HG03066 (cell line): Measurements from ENCODE around the gene CNIH3.
"Not testable (repeated sequence)": the region's sequence is repeated elsewhere in the genome, so short reads cannot be mapped to it uniquely, and the experiment has no call there.

ENCODE experiments used
- ATAC-seq: cut with Tn5 transposase; IDR thresholded peaks from one replicate; pipeline ENCODE4 v1.9.1; 2021; ENCODE audit warnings: low read depth; ENCODE audit not compliant: unreplicated experiment

CNIH3 gene

GRCh38 chr1:224615861-224616755 is at the start of gene CNIH3:
TSS of gene CNIH3 (plus strand) at chr1:224616317. CDS start at chr1:224617175, 858 bp downstream.
- no peak for ATAC-seq

GRCh38 chr1:224566492-224566891 is 49.6 kb upstream of the CNIH3 start:
- not testable (repeated sequence) for ATAC-seq

- ATAC-seq: no peak
These were observed 46.8 kb upstream of the CNIH3 start for GRCh38 chr1:224569276-224569675.

GRCh38 chr1:224571975-224572374 is 44.1 kb upstream of the CNIH3 start:
- ATAC-seq: not testable (repeated sequence)

- ATAC-seq: no peak
These were observed 36.6 kb upstream of the CNIH3 start for GRCh38 chr1:224579526-224579925.

GRCh38 chr1:224580006-224580405 is 36.1 kb upstream of the CNIH3 start:
- ATAC-seq: no peak

GRCh38 chr1:224582041-224582440 is 34.1 kb upstream of the CNIH3 start:
- no peak for ATAC-seq

- ATAC-seq: no peak
These were observed 32.3 kb upstream of the CNIH3 start for GRCh38 chr1:224583774-224584173.

GRCh38 chr1:224585051-224585450 is 31.1 kb upstream of the CNIH3 start:
- ATAC-seq: no peak

- ATAC-seq: no peak
These were observed 29.1 kb upstream of the CNIH3 start for GRCh38 chr1:224587051-224587450.

- no peak for ATAC-seq
These were observed 27.6 kb upstream of the CNIH3 start for GRCh38 chr1:224588515-224588914.

GRCh38 chr1:224589006-224589405 is 27.1 kb upstream of the CNIH3 start:
- no peak for ATAC-seq

GRCh38 chr1:224591326-224591725 is 24.8 kb upstream of the CNIH3 start:
- no peak for ATAC-seq

- ATAC-seq: no peak
These were observed 23.2 kb upstream of the CNIH3 start for GRCh38 chr1:224592636-224593582.

- ATAC-seq: no peak
These were observed 21.8 kb upstream of the CNIH3 start for GRCh38 chr1:224594360-224594759.

- ATAC-seq: no peak
These were observed 21.3 kb upstream of the CNIH3 start for GRCh38 chr1:224594851-224595250.

- ATAC-seq: no peak
These were observed 10.5 kb upstream of the CNIH3 start for GRCh38 chr1:224605482-224606181.

GRCh38 chr1:224607188-224608148 is 8.6 kb upstream of the CNIH3 start:
- ATAC-seq: no peak

GRCh38 chr1:224609333-224609732 is 6.8 kb upstream of the CNIH3 start:
- no peak for ATAC-seq
